Activated CD4-positive, alpha-beta T cell treated with anti-CD3 and anti-CD28 coated beads, Interleukin-2, amount 10 ng/mL, durations not matched to agents 7 days and 5 days (primary cell): Measurements from ENCODE around the gene SUCO. TPM values are rescaled to one million over a fixed set of nuclear protein-coding genes. Genes with fewer than 3 reads are reported as not detected.

Experiments
- CTCF ChIA-PET: fragments of 350-600 bp; sonication (Branson Sonifier 250); formaldehyde crosslinking; loops from one replicate; lab custom pipeline; 2021; ENCODE audit warnings: antibody characterized with exemption; lab: Charles Lee
- POLR2A ChIA-PET: fragments of 350-600 bp; sonication (Branson Sonifier 250); formaldehyde crosslinking; loops from one replicate; lab custom pipeline; 2021; ENCODE audit warnings: antibody characterized with exemption; lab: Charles Lee
- DNase-seq: peaks from one replicate; pipeline ENCODE4 v3.0.0-alpha.2; 2020
- H3K27ac Mint-ChIP-seq: one replicate; pipeline ENCODE4 v1.8.0; 2021; ENCODE audit warnings: mild to moderate bottlenecking, moderate library complexity, mixed read lengths
- H3K27me3 Mint-ChIP-seq: one replicate; pipeline ENCODE4 v1.8.0; 2021; ENCODE audit warnings: mixed read lengths
- H3K36me3 Mint-ChIP-seq: one replicate; pipeline ENCODE4 v1.8.0; 2021; ENCODE audit warnings: low read depth, mixed read lengths
- H3K4me1 Mint-ChIP-seq: one replicate; pipeline ENCODE4 v1.8.0; 2021; ENCODE audit warnings: mixed read lengths
- H3K4me3 Mint-ChIP-seq: one replicate; pipeline ENCODE4 v1.8.0; 2021; ENCODE audit warnings: mild to moderate bottlenecking, moderate library complexity, mixed read lengths
- H3K9me3 Mint-ChIP-seq: one replicate; pipeline ENCODE4 v1.8.0; 2021; ENCODE audit warnings: mixed read lengths
- total RNA-seq, 2 experiments: library from RNA; stranded (reverse); gene quantifications; one replicate each; pipeline ENCODE4 v1.2.3, GENCODE V29; 2021

SUCO gene
- total RNA-seq, 2 experiments from 2014 or later: 31.4 to 38.3 TPM

GRCh38 chr1:172496678-172497077, 36.3 kb upstream of the SUCO start:
- Mint-ChIP-seq H3K27me3 (peaks cover 13% of the 10 kb centered on the region), H3K4me1 (no peaks in the 10 kb centered on the region), H3K36me3 (no peaks in the 10 kb centered on the region), H3K27ac (no peak overlapping the region), H3K4me3 (no peak overlapping the region), H3K9me3 (no peaks in the 10 kb centered on the region)
- CTCF ChIA-PET: interaction anchor here (1.2 to 1.4 kb wide), 3 partner anchors 30 to 231 kb away, joined by 3 read pairs; partner anchors contain the start of gene SUCO
- POLR2A ChIA-PET: no interaction called here
- no peak for DNase-seq

- Mint-ChIP-seq H3K27me3 (peaks cover 12% of the 10 kb centered on the region), H3K9me3 (no peaks in the 10 kb centered on the region), H3K4me3 (no peak overlapping the region), H3K27ac (no peak overlapping the region), H3K36me3 (no peaks in the 10 kb centered on the region), H3K4me1 (no peaks in the 10 kb centered on the region)
- ChIA-PET CTCF (interaction anchor here (1.2 to 1.4 kb wide), 3 partner anchors 31 to 231 kb away, joined by 3 read pairs; partner anchors contain the start of gene SUCO), POLR2A (interaction anchor here (0.7 kb wide), 1 partner anchor 34 kb away, joined by 4 read pairs; no protein-coding TSS in a partner anchor)
- no peak for DNase-seq
Measured at GRCh38 chr1:172497230-172497629, 35.7 kb upstream of the SUCO start.

GRCh38 chr1:172498857-172499256, 34.1 kb upstream of the SUCO start:
- H3K4me3 Mint-ChIP-seq: no peak overlapping the region
- H3K27me3 Mint-ChIP-seq: peaks cover 12% of the 10 kb centered on the region
- CTCF ChIA-PET: no interaction called here
- H3K4me1 Mint-ChIP-seq: no peaks in the 10 kb centered on the region
- no peak overlapping the region for H3K27ac Mint-ChIP-seq
- POLR2A ChIA-PET: no interaction called here
- DNase-seq: no peak
- H3K9me3 Mint-ChIP-seq: no peaks in the 10 kb centered on the region
- H3K36me3 Mint-ChIP-seq: no peaks in the 10 kb centered on the region

GRCh38 chr1:172499636-172500141, 33.3 kb upstream of the SUCO start:
- Mint-ChIP-seq H3K4me3 (no peak overlapping the region), H3K4me1 (no peaks in the 10 kb centered on the region), H3K9me3 (no peaks in the 10 kb centered on the region), H3K36me3 (no peaks in the 10 kb centered on the region), H3K27ac (no peak overlapping the region), H3K27me3 (peaks cover 12% of the 10 kb centered on the region)
- POLR2A ChIA-PET: no interaction called here
- CTCF ChIA-PET: interaction anchor here (0.6 to 1.1 kb wide), 2 partner anchors 13 to 137 kb away, joined by 3 to 5 read pairs; no protein-coding TSS in a partner anchor
- no peak for DNase-seq

- H3K36me3 Mint-ChIP-seq: no peaks in the 10 kb centered on the region
- no peak for DNase-seq
- ChIA-PET CTCF (interaction anchor here (1.1 kb wide), 1 partner anchor 136 kb away, joined by 3 read pairs; no protein-coding TSS in a partner anchor), POLR2A (no interaction called here)
- peaks cover 14% of the 10 kb centered on the region for H3K27me3 Mint-ChIP-seq
- no peaks in the 10 kb centered on the region for H3K9me3 Mint-ChIP-seq
- no peak overlapping the region for H3K27ac Mint-ChIP-seq
- H3K4me1 Mint-ChIP-seq: no peaks in the 10 kb centered on the region
- no peak overlapping the region for H3K4me3 Mint-ChIP-seq
Measured at GRCh38 chr1:172500207-172500606, 32.7 kb upstream of the SUCO start.

GRCh38 chr1:172507741-172508140, 25.2 kb upstream of the SUCO start:
- no peak overlapping the region for H3K4me3 Mint-ChIP-seq
- H3K27ac Mint-ChIP-seq: no peak overlapping the region
- ChIA-PET CTCF (interaction anchor here (0.6 kb wide), 3 partner anchors 98 to 1976 kb away, joined by 3 read pairs; no protein-coding TSS in a partner anchor), POLR2A (no interaction called here)
- DNase-seq: no peak
- H3K4me1 Mint-ChIP-seq: no peaks in the 10 kb centered on the region
- no peaks in the 10 kb centered on the region for H3K9me3 Mint-ChIP-seq
- no peaks in the 10 kb centered on the region for H3K36me3 Mint-ChIP-seq
- peaks cover 22% of the 10 kb centered on the region for H3K27me3 Mint-ChIP-seq

- Mint-ChIP-seq H3K4me1 (no peaks in the 10 kb centered on the region), H3K36me3 (no peaks in the 10 kb centered on the region), H3K27me3 (peaks cover 13% of the 10 kb centered on the region), H3K27ac (no peak overlapping the region), H3K4me3 (no peak overlapping the region), H3K9me3 (no peaks in the 10 kb centered on the region)
- CTCF ChIA-PET: no interaction called here
- POLR2A ChIA-PET: no interaction called here
- DNase-seq: no peak
Measured at GRCh38 chr1:172510479-172510878, 22.5 kb upstream of the SUCO start.

- H3K27me3 Mint-ChIP-seq: peaks cover 13% of the 10 kb centered on the region
- DNase-seq: no peak
- H3K4me3 Mint-ChIP-seq: no peak overlapping the region
- H3K36me3 Mint-ChIP-seq: no peaks in the 10 kb centered on the region
- ChIA-PET CTCF (interaction anchor here (0.6 to 1.5 kb wide), 4 partner anchors 9 to 187 kb away, joined by 3 to 5 read pairs (median 4); no protein-coding TSS in a partner anchor), POLR2A (no interaction called here)
- no peaks in the 10 kb centered on the region for H3K9me3 Mint-ChIP-seq
- no peak overlapping the region for H3K27ac Mint-ChIP-seq
- no peaks in the 10 kb centered on the region for H3K4me1 Mint-ChIP-seq
Measured at GRCh38 chr1:172512591-172512990, 20.4 kb upstream of the SUCO start.

GRCh38 chr1:172513479-172513878, 19.5 kb upstream of the SUCO start:
- CTCF ChIA-PET: interaction anchor here (1.5 kb wide), 1 partner anchor 10 kb away, joined by 4 read pairs; no protein-coding TSS in a partner anchor
- Mint-ChIP-seq H3K4me1 (no peaks in the 10 kb centered on the region), H3K27ac (no peak overlapping the region), H3K4me3 (no peak overlapping the region), H3K36me3 (no peaks in the 10 kb centered on the region), H3K27me3 (peaks cover 15% of the 10 kb centered on the region), H3K9me3 (no peaks in the 10 kb centered on the region)
- DNase-seq: no peak
- POLR2A ChIA-PET: no interaction called here

- Mint-ChIP-seq H3K27ac (no peak overlapping the region), H3K9me3 (no peaks in the 10 kb centered on the region), H3K36me3 (no peaks in the 10 kb centered on the region), H3K4me1 (no peaks in the 10 kb centered on the region), H3K4me3 (no peak overlapping the region), H3K27me3 (peaks cover 16% of the 10 kb centered on the region)
- ChIA-PET CTCF (no interaction called here), POLR2A (interaction anchor here (0.6 kb wide), 1 partner anchor 805 kb away, joined by 3 read pairs; no protein-coding TSS in a partner anchor)
- no peak for DNase-seq
Measured at GRCh38 chr1:172514108-172514507, 18.8 kb upstream of the SUCO start.

GRCh38 chr1:172515436-172515835, 17.5 kb upstream of the SUCO start:
- Mint-ChIP-seq H3K4me1 (no peaks in the 10 kb centered on the region), H3K27me3 (peaks cover 13% of the 10 kb centered on the region), H3K27ac (no peak overlapping the region), H3K9me3 (no peaks in the 10 kb centered on the region), H3K4me3 (no peak overlapping the region), H3K36me3 (no peaks in the 10 kb centered on the region)
- CTCF ChIA-PET: interaction anchor here (0.7 to 1.2 kb wide), 2 partner anchors 10 kb away, joined by 3 to 4 read pairs; no protein-coding TSS in a partner anchor
- DNase-seq: no peak
- POLR2A ChIA-PET: no interaction called here

GRCh38 chr1:172515927-172516326, 17.0 kb upstream of the SUCO start:
- H3K9me3 Mint-ChIP-seq: no peaks in the 10 kb centered on the region
- H3K27ac Mint-ChIP-seq: no peak overlapping the region
- ChIA-PET POLR2A (no interaction called here), CTCF (interaction anchor here (0.7 to 1.2 kb wide), 2 partner anchors 10 kb away, joined by 3 to 4 read pairs; no protein-coding TSS in a partner anchor)
- peaks cover 13% of the 10 kb centered on the region for H3K27me3 Mint-ChIP-seq
- H3K4me1 Mint-ChIP-seq: no peaks in the 10 kb centered on the region
- DNase-seq: no peak
- H3K4me3 Mint-ChIP-seq: no peak overlapping the region
- no peaks in the 10 kb centered on the region for H3K36me3 Mint-ChIP-seq

GRCh38 chr1:172517081-172517480, 15.9 kb upstream of the SUCO start:
- no peak for DNase-seq
- Mint-ChIP-seq H3K4me1 (no peaks in the 10 kb centered on the region), H3K27ac (no peak overlapping the region), H3K36me3 (no peaks in the 10 kb centered on the region), H3K27me3 (peaks cover 11% of the 10 kb centered on the region), H3K4me3 (no peak overlapping the region), H3K9me3 (no peaks in the 10 kb centered on the region)
- CTCF ChIA-PET: no interaction called here
- POLR2A ChIA-PET: no interaction called here
